Adrenal gland (tissue), 12 donors: ENCODE results near the gene NELFA. TPM values are rescaled to one million over a fixed set of nuclear protein-coding genes. Genes with fewer than 3 reads are reported as not detected.

ENCODE experiments used
- DNase-seq, 7 donors: peaks; one replicate each; pipeline ENCODE4 v3.0.0-alpha.2; 2019 to 2020
- H3K27ac ChIP-seq, 5 donors: fragments of 200-600 bp; sonication (generic) in 4 of 5; 1 replicate in 3 of 5; 2 replicates in 2 of 5; pipeline versions ENCODE4 v1.5.1 to v1.8.0; 2016 to 2020; ENCODE audit warnings: mild to moderate bottlenecking in 1 of 5
- H3K27me3 ChIP-seq: fragments of 200-600 bp; 2 replicates; pipeline ENCODE4 v1.8.0; 2021
- H3K36me3 ChIP-seq, 2 donors: fragments of 200-600 bp; replicated peaks in 1 of 2; 1 replicate in 1 of 2; 2 replicates in 1 of 2; pipeline versions ENCODE4 v1.5.1 to v1.8.0; 2018 to 2022
- H3K4me1 ChIP-seq, 2 donors: fragments of 200-600 bp; replicated peaks in 1 of 2; 1 replicate in 1 of 2; 2 replicates in 1 of 2; pipeline versions ENCODE4 v1.5.1 to v1.8.0; 2018 to 2021
- H3K4me3 ChIP-seq, 4 donors: fragments of 200-600 bp; sonication (generic) in 3 of 4; one replicate each; pipeline ENCODE4 v1.5.1; 2016 to 2018
- H3K9me3 ChIP-seq, 3 donors: fragments of 200-600 bp; sonication (generic) in 1 of 3; replicated peaks in 1 of 3; 1 replicate in 2 of 3; 2 replicates in 1 of 3; pipeline versions ENCODE4 v1.5.1 to v1.8.0; 2016 to 2021
- POLR2A ChIP-seq, 2 donors: fragments of 450-650 bp; IDR thresholded peaks; one replicate each; pipeline ENCODE4 v1.6.1; 2017; ENCODE audit warnings: antibody characterized with exemption in 2 of 2, mild to moderate bottlenecking in 2 of 2, moderate library complexity in 1 of 2
- WGBS, 4 donors: extraction: QIAGEN DNeasy Blood & Tissue Kit in 2 of 4; methylation state at CpG; one replicate each; pipeline versions ENCODE4 v1.1.5 to v1.1.7; 2013 to 2017; 5-methylcytosine and 5-hydroxymethylcytosine counted together
- intact Hi-C, 2 donors: fragments of 100-400 bp; cut with DNase I; formaldehyde crosslinking; loops; one replicate each; pipeline versions ENCODE4 v1.14.1 to v1.15.0; 2022 to 2023
- polyA plus RNA-seq, 3 donors: library from polyadenylated mRNA; stranded (reverse); fragments of 200-250 nt in 2 of 3; fragments of 350-450 nt in 1 of 3; fragmentation: Illumina TruSeq in 1 of 3; extraction: RNeasy Lipid Tissue Mini Kit (QIAGEN cat#74804) in 1 of 3; gene quantifications; one replicate each; pipeline ENCODE4 v1.2.3, GENCODE V29; 2013 to 2014
- total RNA-seq, 9 donors: library from RNA; depleted of rRNA in 4 of 9; stranded (reverse); fragments of >200 nt in 4 of 9; fragments of 120-200 nt in 1 of 9; fragmentation: NEBNext Ultra II Directional in 1 of 9; extraction: Animal tissue kit (Norgen Biotek cat#: 25700) in 1 of 9; gene quantifications; one replicate each; pipeline versions ENCODE4 v1.1.0 to v1.2.4, GENCODE V29; 2013 to 2023
- TF ChIP-seq, protein P1 (sequence below), 6 experiments: fragments of 450-650 bp in 4 of 6; fragments of 200-600 bp in 2 of 6; sonication (generic) in 1 of 6; IDR thresholded peaks; 1 replicate in 5 of 6; 2 replicates in 1 of 6; pipeline versions ENCODE4 v1.5.1 to v1.8.0; 2016 to 2021; ENCODE audit warnings: antibody characterized with exemption in 6 of 6, mild to moderate bottlenecking in 2 of 6, moderate library complexity in 1 of 6
- donor health status: healthy with polysubstance abuse.
- donor health status: Bipolar disorder and iron deficiency.
- donor health status: DM: yes; HTN: yes; CAD: no.
- donor health status: DM: no; HTN: no; CAD: no.
- donor health status: DM: no; HTN: no; CAD: no.
- donor health status: DM: yes; HTN: yes; CAD: no.

The NELFA gene
- total and polyA plus RNA-seq, 12 donors, result 8.5 to 55.2 (median 25.6) TPM

DNA sequence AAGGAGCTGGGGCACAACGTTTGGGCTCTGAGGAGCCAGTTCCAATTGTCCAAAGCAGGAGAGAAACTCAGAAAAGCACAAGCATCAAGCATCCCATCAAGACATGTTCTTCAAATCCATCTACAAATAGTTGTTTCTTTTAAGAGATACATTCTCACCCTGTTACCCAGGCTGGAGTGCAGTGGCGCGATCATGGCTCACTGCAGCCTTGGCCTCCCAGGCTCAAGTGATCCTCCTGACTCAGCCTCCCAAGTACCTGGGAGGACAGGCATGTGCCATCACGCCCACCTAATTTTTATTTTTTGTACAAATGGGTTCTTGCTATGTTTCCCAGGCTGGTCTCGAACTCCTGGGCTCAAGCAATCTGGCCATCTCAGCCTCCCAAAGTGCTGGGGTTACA, 18.1 kb downstream of the NELFA start:
- Histone ChIP-seq H3K36me3 (peaks cover 0 to 52% of the 10 kb centered on the region in 2 donors), H3K27me3 (no peaks in the 10 kb centered on the region), H3K9me3 (no peaks in the 10 kb centered on the region), H3K27ac (no peak overlapping the region), H3K4me3 (no peak overlapping the region), H3K4me1 (no peaks in the 10 kb centered on the region)
- DNase-seq, result no peak
- TF ChIP-seq, protein P1, sequence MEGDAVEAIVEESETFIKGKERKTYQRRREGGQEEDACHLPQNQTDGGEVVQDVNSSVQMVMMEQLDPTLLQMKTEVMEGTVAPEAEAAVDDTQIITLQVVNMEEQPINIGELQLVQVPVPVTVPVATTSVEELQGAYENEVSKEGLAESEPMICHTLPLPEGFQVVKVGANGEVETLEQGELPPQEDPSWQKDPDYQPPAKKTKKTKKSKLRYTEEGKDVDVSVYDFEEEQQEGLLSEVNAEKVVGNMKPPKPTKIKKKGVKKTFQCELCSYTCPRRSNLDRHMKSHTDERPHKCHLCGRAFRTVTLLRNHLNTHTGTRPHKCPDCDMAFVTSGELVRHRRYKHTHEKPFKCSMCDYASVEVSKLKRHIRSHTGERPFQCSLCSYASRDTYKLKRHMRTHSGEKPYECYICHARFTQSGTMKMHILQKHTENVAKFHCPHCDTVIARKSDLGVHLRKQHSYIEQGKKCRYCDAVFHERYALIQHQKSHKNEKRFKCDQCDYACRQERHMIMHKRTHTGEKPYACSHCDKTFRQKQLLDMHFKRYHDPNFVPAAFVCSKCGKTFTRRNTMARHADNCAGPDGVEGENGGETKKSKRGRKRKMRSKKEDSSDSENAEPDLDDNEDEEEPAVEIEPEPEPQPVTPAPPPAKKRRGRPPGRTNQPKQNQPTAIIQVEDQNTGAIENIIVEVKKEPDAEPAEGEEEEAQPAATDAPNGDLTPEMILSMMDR (IDR thresholded peaks at IDR 0.05), result no peak
- no peak for TF ChIP-seq POLR2A (IDR thresholded peaks at IDR 0.05)
- 81 to 90% (median 88%) methylated on average over 5 of the region's 5 CpGs for WGBS, 4 donors
- intact Hi-C loops, result no loop called here

DNA sequence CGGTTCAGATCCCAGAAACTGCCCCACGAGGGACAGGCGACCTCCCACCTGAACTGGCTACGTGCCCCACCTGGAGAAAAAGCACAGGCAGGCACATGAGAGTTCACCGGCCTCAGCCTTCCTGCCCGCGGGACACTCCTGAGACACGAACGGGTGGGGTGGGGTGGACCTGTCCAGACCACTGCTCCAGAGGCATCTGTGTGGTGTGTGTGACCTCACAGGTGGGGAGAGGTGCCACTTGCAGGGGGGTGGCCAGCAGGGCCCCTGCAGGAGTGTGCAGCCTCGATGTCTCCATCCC, 18.5 kb downstream of the NELFA start:
- Histone ChIP-seq H3K36me3 (peaks cover 0 to 55% of the 10 kb centered on the region in 2 donors), H3K4me1 (no peaks in the 10 kb centered on the region), H3K9me3 (no peaks in the 10 kb centered on the region), H3K27me3 (no peaks in the 10 kb centered on the region), H3K4me3 (no peak overlapping the region), H3K27ac (no peak overlapping the region)
- 82 to 97% (median 89%) methylated on average over 5 to 10 of the region's 10 CpGs for WGBS, 4 donors
- no peak for DNase-seq
- TF ChIP-seq POLR2A (IDR thresholded peaks at IDR 0.05), result no peak
- TF ChIP-seq, protein P1 (IDR thresholded peaks at IDR 0.05), result no peak
- intact Hi-C loops, result no loop called here

DNA sequence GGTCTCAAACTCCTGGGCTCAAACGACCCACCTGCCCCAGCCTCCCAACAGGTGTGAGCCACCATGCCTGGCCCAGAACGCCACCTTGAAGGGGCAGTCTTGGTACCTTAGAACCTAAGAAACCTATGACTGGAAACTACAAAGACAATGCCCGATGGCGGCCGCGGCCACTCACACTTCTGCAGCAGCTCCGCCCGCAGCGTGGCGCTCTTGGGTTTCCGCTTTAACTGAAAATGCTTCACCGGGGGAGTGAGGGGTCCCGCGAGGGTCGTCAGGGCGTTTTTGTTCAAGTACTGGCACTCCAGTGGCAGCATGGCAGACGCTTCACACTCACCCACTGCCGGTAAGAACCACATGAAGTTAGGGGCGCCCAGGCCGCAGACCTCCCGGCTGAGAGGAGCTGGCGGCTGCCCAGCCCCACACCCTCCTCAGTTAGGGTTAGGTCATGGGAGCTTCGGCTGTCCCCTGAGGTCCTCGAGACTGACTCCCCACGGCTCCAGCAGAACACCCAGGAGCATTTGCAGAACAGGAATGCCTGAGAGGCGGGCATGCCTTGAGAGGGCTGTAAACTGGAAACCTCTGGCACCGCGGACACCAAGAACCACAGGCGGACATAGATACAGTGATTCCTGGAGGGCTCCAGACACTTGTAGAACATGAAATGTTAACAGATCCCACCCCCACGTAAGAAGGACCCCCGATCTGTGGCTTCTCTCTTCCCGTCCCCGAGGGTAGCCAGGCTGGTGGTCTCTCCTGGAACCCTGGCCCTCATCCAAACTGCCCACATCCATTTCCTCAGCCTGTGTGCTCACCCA, 19.0 kb downstream of the NELFA start:
- intact Hi-C loops, result no loop called here
- no peaks in the 10 kb centered on the region for H3K9me3 ChIP-seq
- peaks cover 0 to 59% of the 10 kb centered on the region in 2 donors for H3K36me3 ChIP-seq
- H3K27me3 ChIP-seq, result no peaks in the 10 kb centered on the region
- DNase-seq, result no peak
- H3K27ac ChIP-seq, result no peak overlapping the region
- peaks cover 0 to 2% of the 10 kb centered on the region in 2 donors for H3K4me1 ChIP-seq
- H3K4me3 ChIP-seq, result no peak overlapping the region
- WGBS, 4 donors, result 89 to 96% (median 95%) methylated on average over 10 to 33 of the region's 33 CpGs
- TF ChIP-seq, protein P1 (IDR thresholded peaks at IDR 0.05), result no peak
- no peak for TF ChIP-seq POLR2A (IDR thresholded peaks at IDR 0.05)

- intact Hi-C loops, result no loop called here
- H3K9me3 ChIP-seq, result no peaks in the 10 kb centered on the region
- TF ChIP-seq, protein P1 (IDR thresholded peaks at IDR 0.05), result no peak
- no peak for TF ChIP-seq POLR2A (IDR thresholded peaks at IDR 0.05)
- no peak overlapping the region for H3K27ac ChIP-seq
- 90 to 94% (median 92%) methylated on average over 11 to 12 of the region's 12 CpGs for WGBS, 4 donors
- peaks cover 0 to 8% of the 10 kb centered on the region in 2 donors for H3K4me1 ChIP-seq
- peaks cover 0 to 73% of the 10 kb centered on the region in 2 donors for H3K36me3 ChIP-seq
- H3K4me3 ChIP-seq, result no peak overlapping the region
- no peak for DNase-seq
- no peaks in the 10 kb centered on the region for H3K27me3 ChIP-seq
Measured at GRCh38 chr4:1988327-1988724, 20.4 kb downstream of the NELFA start.
